Neural progenitor cell (in vitro differentiated cells): ENCODE results near the gene RRBP1.

Source experiments
- CTCF ChIP-seq: fragments of 200-600 bp; sonication (generic); IDR thresholded peaks from 2 replicates; pipeline ENCODE4 v1.5.1; 2017; ENCODE audit warnings: antibody characterized with exemption, mild to moderate bottlenecking
- EZH2 ChIP-seq: fragments of 200-600 bp; sonication (generic); IDR thresholded peaks from 2 replicates; pipeline ENCODE4 v1.6.1; 2017; ENCODE audit warnings: antibody characterized with exemption, mild to moderate bottlenecking, moderate library complexity

DNA sequence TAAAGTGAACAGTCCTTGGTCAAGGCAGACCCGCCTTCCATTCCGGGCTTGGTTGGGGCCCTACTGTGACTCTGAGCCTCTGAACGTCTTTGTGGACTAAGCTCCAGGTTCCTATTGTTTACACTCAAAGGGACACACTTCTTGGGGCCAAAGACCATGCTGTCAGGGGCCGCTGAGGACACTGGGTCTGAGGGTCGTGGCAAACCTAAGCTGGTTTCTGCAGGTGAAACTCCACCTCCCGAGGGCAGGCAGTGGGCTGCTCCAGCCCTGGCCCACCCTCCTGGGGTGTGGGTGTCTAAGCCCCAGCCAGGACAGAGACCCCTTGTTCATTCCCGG is 69.1 kb downstream of the RRBP1 start:
- no peak for TF ChIP-seq CTCF
- TF ChIP-seq EZH2, result no peak
